Measurements from ENCODE around the gene PADI2. TPM values are rescaled to one million over a fixed set of nuclear protein-coding genes. Genes with fewer than 3 reads are reported as not detected.

PADI2 gene
- total and polyA plus RNA-seq, 12 donors, result 0.20 to 0.88 (median 0.44) TPM; not detected in 2

- H3K4me3 ChIP-seq, result no peak overlapping the region
- no peaks in the 10 kb centered on the region for H3K9me3 ChIP-seq (replicated peaks in 1 of 3)
- peaks cover 0 to 74% of the 10 kb centered on the region in 2 donors for H3K36me3 ChIP-seq (replicated peaks in 1 of 2)
- DNase-seq, result no peak
- intact Hi-C loops (cut with DNase I), result loop anchor here in 1 of 2 donors (5.0 kb wide), 1 partner anchor 72 kb away; no protein-coding TSS in a partner anchor
- TF ChIP-seq POLR2A (IDR thresholded peaks at IDR 0.05) (no peak), CTCF (IDR thresholded peaks at IDR 0.05) (no peak)
- WGBS, 4 donors, result 95 to 97% (median 95%) methylated on average over 2 of the region's 2 CpGs
- H3K4me1 ChIP-seq (replicated peaks in 1 of 2), result no peaks in the 10 kb centered on the region
- no peak overlapping the region for H3K27ac ChIP-seq
- no peaks in the 10 kb centered on the region for H3K27me3 ChIP-seq
Observed at GRCh38 chr1:17039522-17039921, 79.7 kb downstream of the PADI2 start.

GRCh38 chr1:17033481-17033880 lies 85.8 kb downstream of the PADI2 start:
- H3K9me3 ChIP-seq (replicated peaks in 1 of 3), result no peaks in the 10 kb centered on the region
- peaks cover 0 to 51% of the 10 kb centered on the region in 2 donors for H3K36me3 ChIP-seq (replicated peaks in 1 of 2)
- no peak overlapping the region for H3K27ac ChIP-seq
- TF ChIP-seq POLR2A (IDR thresholded peaks at IDR 0.05), result no peak
- no peak for TF ChIP-seq CTCF (IDR thresholded peaks at IDR 0.05)
- H3K4me1 ChIP-seq (replicated peaks in 1 of 2), result no peaks in the 10 kb centered on the region
- 83 to 91% (median 85%) methylated on average over 4 of the region's 4 CpGs for WGBS, 4 donors
- intact Hi-C loops (cut with DNase I), result no loop called here
- no peaks in the 10 kb centered on the region for H3K27me3 ChIP-seq
- no peak overlapping the region for H3K4me3 ChIP-seq
- no peak for DNase-seq

- TF ChIP-seq CTCF (IDR thresholded peaks at IDR 0.05), result no peak
- no peak for TF ChIP-seq POLR2A (IDR thresholded peaks at IDR 0.05)
- WGBS, 4 donors, result 85 to 98% (median 91%) methylated on average over 3 of the region's 3 CpGs
- Histone ChIP-seq H3K9me3 (replicated peaks in 1 of 3) (no peaks in the 10 kb centered on the region), H3K4me3 (no peak overlapping the region), H3K27ac (no peak overlapping the region), H3K4me1 (replicated peaks in 1 of 2) (no peaks in the 10 kb centered on the region), H3K27me3 (no peaks in the 10 kb centered on the region), H3K36me3 (replicated peaks in 1 of 2) (peaks cover 0 to 50% of the 10 kb centered on the region in 2 donors)
- DNase-seq, result no peak
- intact Hi-C loops (cut with DNase I), result no loop called here
Observed at GRCh38 chr1:17032741-17033140, 86.5 kb downstream of the PADI2 start.

- 75 to 90% (median 87%) methylated on average over 4 of the region's 4 CpGs for WGBS, 4 donors
- H3K9me3 ChIP-seq (replicated peaks in 1 of 3), result no peaks in the 10 kb centered on the region
- no peak overlapping the region for H3K4me3 ChIP-seq
- TF ChIP-seq CTCF (IDR thresholded peaks at IDR 0.05), result no peak
- no peaks in the 10 kb centered on the region for H3K27me3 ChIP-seq
- no peak overlapping the region for H3K27ac ChIP-seq
- H3K4me1 ChIP-seq (replicated peaks in 1 of 2), result no peaks in the 10 kb centered on the region
- DNase-seq, result no peak
- peaks cover 0 to 53% of the 10 kb centered on the region in 2 donors for H3K36me3 ChIP-seq (replicated peaks in 1 of 2)
- intact Hi-C loops (cut with DNase I), result no loop called here
Observed at GRCh38 chr1:17031436-17031835, 87.8 kb downstream of the PADI2 start.
